H9 (cell line): ENCODE measurements around the gene GTF2B. TPM values are rescaled to one million over a fixed set of nuclear protein-coding genes. Genes with fewer than 3 reads are reported as not detected.

Experiments
- DNase-seq: peaks from one replicate; pipeline ENCODE4 v3.0.0-alpha.2; 2017
- H2AFZ ChIP-seq: one replicate; pipeline ENCODE4 v1.6.1; 2013; ENCODE audit warnings: mild to moderate bottlenecking, low read length, control low read depth, moderate library complexity
- H2AK5ac ChIP-seq: 2 replicates; pipeline ENCODE4 v1.6.1; 2013; ENCODE audit warnings: low read length, control low read depth, mixed read lengths; ENCODE audit not compliant: insufficient read length
- H2BK120ac ChIP-seq: one replicate; pipeline ENCODE4 v1.6.1; 2013; ENCODE audit warnings: low read depth, mild to moderate bottlenecking, low read length, control low read depth, inconsistent platforms; ENCODE audit not compliant: poor library complexity, severe bottlenecking
- H2BK12ac ChIP-seq: 2 replicates; pipeline ENCODE4 v1.6.1; 2013; ENCODE audit warnings: low read length, control low read depth, mixed read lengths, low read depth; ENCODE audit not compliant: insufficient read length
- H2BK15ac ChIP-seq: 2 replicates; pipeline ENCODE4 v1.6.1; 2013; ENCODE audit warnings: low read depth, low read length, control low read depth
- H2BK20ac ChIP-seq: one replicate; pipeline ENCODE4 v1.6.1; 2013; ENCODE audit warnings: low read depth, mild to moderate bottlenecking, low read length, control low read depth, inconsistent platforms; ENCODE audit not compliant: poor library complexity, severe bottlenecking
- H2BK5ac ChIP-seq: 2 replicates; pipeline ENCODE4 v1.6.1; 2013; ENCODE audit warnings: low read length, control low read depth, mixed read lengths; ENCODE audit not compliant: insufficient read length
- H3K14ac ChIP-seq: 2 replicates; pipeline ENCODE4 v1.6.1; 2013; ENCODE audit warnings: low read length, control low read depth; ENCODE audit not compliant: insufficient read depth
- H3K18ac ChIP-seq: 2 replicates; pipeline ENCODE4 v1.6.1; 2013; ENCODE audit warnings: low read depth, mild to moderate bottlenecking, mixed read lengths, low read length, control low read depth; ENCODE audit not compliant: insufficient read length
- H3K23ac ChIP-seq: 2 replicates; pipeline ENCODE4 v1.6.1; 2013; ENCODE audit warnings: low read length, control low read depth, mixed read lengths, low read depth; ENCODE audit not compliant: insufficient read length
- H3K23me2 ChIP-seq: 2 replicates; pipeline ENCODE4 v1.6.1; 2013; ENCODE audit warnings: low read depth, mild to moderate bottlenecking, mixed read lengths, low read length, control low read depth; ENCODE audit not compliant: insufficient read length, poor library complexity, severe bottlenecking
- H3K27ac ChIP-seq: 2 replicates; pipeline ENCODE4 v1.5.1; 2013; ENCODE audit warnings: low read length, control low read depth, mixed read lengths, low read depth; ENCODE audit not compliant: insufficient read length
- H3K27me3 ChIP-seq: 2 replicates; pipeline ENCODE4 v1.6.1; 2013; ENCODE audit warnings: low read length, control low read depth, inconsistent platforms; ENCODE audit not compliant: insufficient read depth
- H3K4ac ChIP-seq: 2 replicates; pipeline ENCODE4 v1.6.1; 2013; ENCODE audit warnings: low read depth, mild to moderate bottlenecking, control low read depth, inconsistent platforms, low read length, moderate library complexity
- H3K4me1 ChIP-seq: 2 replicates; pipeline ENCODE4 v1.6.1; 2013; ENCODE audit warnings: low read length, control low read depth, inconsistent platforms; ENCODE audit not compliant: insufficient read depth
- H3K4me2 ChIP-seq: 2 replicates; pipeline ENCODE4 v1.6.1; 2013; ENCODE audit warnings: low read length, control low read depth, mixed read lengths; ENCODE audit not compliant: insufficient read length, insufficient read depth
- H3K56ac ChIP-seq: 2 replicates; pipeline ENCODE4 v1.6.1; 2013; ENCODE audit warnings: low read depth, mild to moderate bottlenecking, mixed read lengths, low read length, control low read depth; ENCODE audit not compliant: insufficient read length
- H3K79me1 ChIP-seq: 2 replicates; pipeline ENCODE4 v1.6.1; 2013; ENCODE audit warnings: low read depth, mild to moderate bottlenecking, moderate library complexity, low read length, control low read depth, inconsistent platforms; ENCODE audit not compliant: insufficient read depth, poor library complexity, severe bottlenecking
- H3K79me2 ChIP-seq: 2 replicates; pipeline ENCODE4 v1.6.1; 2013; ENCODE audit warnings: low read length, control low read depth, inconsistent platforms; ENCODE audit not compliant: insufficient read depth
- H3K9ac ChIP-seq: 2 replicates; pipeline ENCODE4 v1.6.1; 2013; ENCODE audit warnings: low read length, control low read depth, mixed read lengths; ENCODE audit not compliant: insufficient read length; ENCODE audit errors: extremely low read depth
- H3K9me3 ChIP-seq: one replicate; pipeline ENCODE4 v1.6.1; 2013; ENCODE audit warnings: low read depth, low read length, inconsistent platforms; ENCODE audit not compliant: control insufficient read depth
- H3T11ph ChIP-seq: one replicate; pipeline ENCODE4 v1.6.1; 2013; ENCODE audit warnings: mild to moderate bottlenecking, low read length, control low read depth, inconsistent platforms
- H4K20me1 ChIP-seq: one replicate; pipeline ENCODE4 v1.6.1; 2013; ENCODE audit not compliant: control insufficient read depth, insufficient read length, insufficient read depth
- H4K5ac ChIP-seq: 2 replicates; pipeline ENCODE4 v1.6.1; 2013; ENCODE audit warnings: low read depth, mild to moderate bottlenecking, mixed read lengths, low read length, control low read depth; ENCODE audit not compliant: insufficient read length
- H4K8ac ChIP-seq: replicated peaks from 2 replicates; pipeline ENCODE4 v1.6.1; 2013; ENCODE audit warnings: low read length, control low read depth, mixed read lengths, low read depth; ENCODE audit not compliant: insufficient read length
- H4K91ac ChIP-seq: 2 replicates; pipeline ENCODE4 v1.6.1; 2013; ENCODE audit warnings: low read depth, mild to moderate bottlenecking, moderate library complexity, mixed read lengths, low read length, control low read depth; ENCODE audit not compliant: insufficient read length
- H3K27ac Mint-ChIP-seq, 3 experiments: 2 replicates in 2 of 3; 3 replicates in 1 of 3; pipeline ENCODE4 v1.8.0; 2020 to 2021; ENCODE audit warnings: mixed read lengths in 3 of 3, mild to moderate bottlenecking in 1 of 3, moderate library complexity in 1 of 3
- H3K27me3 Mint-ChIP-seq: 2 replicates; pipeline ENCODE4 v1.8.0; 2021; ENCODE audit warnings: low read depth, mild to moderate bottlenecking, moderate library complexity, mixed read lengths
- H3K36me3 Mint-ChIP-seq, 3 experiments: 2 replicates in 2 of 3; 3 replicates in 1 of 3; pipeline ENCODE4 v1.8.0; 2020 to 2021; ENCODE audit warnings: low read depth in 3 of 3, mixed read lengths in 3 of 3; ENCODE audit not compliant: insufficient read depth in 1 of 3
- H3K4me1 Mint-ChIP-seq, 2 experiments: 2 replicates each; pipeline ENCODE4 v1.8.0; 2020; ENCODE audit warnings: mixed read lengths in 2 of 2
- H3K4me3 Mint-ChIP-seq, 2 experiments: 2 replicates in 1 of 2; 3 replicates in 1 of 2; pipeline ENCODE4 v1.8.0; 2020 to 2021; ENCODE audit warnings: mild to moderate bottlenecking in 2 of 2, mixed read lengths in 2 of 2, moderate library complexity in 1 of 2
- H3K9me3 Mint-ChIP-seq, 2 experiments: 2 replicates in 1 of 2; 3 replicates in 1 of 2; pipeline ENCODE4 v1.8.0; 2020; ENCODE audit warnings: mild to moderate bottlenecking in 2 of 2, mixed read lengths in 2 of 2, moderate library complexity in 1 of 2
- WGBS: extraction: QIAGEN DNeasy Blood & Tissue Kit; methylation state at CpG from one replicate; pipeline ENCODE4 v1.1.7; 2013; ENCODE audit warnings: missing lambda C conversion rate, low lambda C conversion rate, mixed read lengths; ENCODE audit not compliant: insufficient read length; ENCODE audit errors: extremely low coverage; 5-methylcytosine and 5-hydroxymethylcytosine counted together
- total RNA-seq: library from RNA; stranded (reverse); gene quantifications from 2 replicates; pipeline ENCODE4 v1.2.1, GENCODE V29; 2021
- TF ChIP-seq, protein P1 (sequence below): fragments of 200-600 bp; sonication (generic); conservative IDR thresholded peaks from 3 replicates; pipeline ENCODE4 v1.8.0; 2021; ENCODE audit warnings: antibody characterized with exemption, mild to moderate bottlenecking

Gene GTF2B
- total RNA-seq, 1 experiment from 2014 or later: 23.2 TPM

DNA sequence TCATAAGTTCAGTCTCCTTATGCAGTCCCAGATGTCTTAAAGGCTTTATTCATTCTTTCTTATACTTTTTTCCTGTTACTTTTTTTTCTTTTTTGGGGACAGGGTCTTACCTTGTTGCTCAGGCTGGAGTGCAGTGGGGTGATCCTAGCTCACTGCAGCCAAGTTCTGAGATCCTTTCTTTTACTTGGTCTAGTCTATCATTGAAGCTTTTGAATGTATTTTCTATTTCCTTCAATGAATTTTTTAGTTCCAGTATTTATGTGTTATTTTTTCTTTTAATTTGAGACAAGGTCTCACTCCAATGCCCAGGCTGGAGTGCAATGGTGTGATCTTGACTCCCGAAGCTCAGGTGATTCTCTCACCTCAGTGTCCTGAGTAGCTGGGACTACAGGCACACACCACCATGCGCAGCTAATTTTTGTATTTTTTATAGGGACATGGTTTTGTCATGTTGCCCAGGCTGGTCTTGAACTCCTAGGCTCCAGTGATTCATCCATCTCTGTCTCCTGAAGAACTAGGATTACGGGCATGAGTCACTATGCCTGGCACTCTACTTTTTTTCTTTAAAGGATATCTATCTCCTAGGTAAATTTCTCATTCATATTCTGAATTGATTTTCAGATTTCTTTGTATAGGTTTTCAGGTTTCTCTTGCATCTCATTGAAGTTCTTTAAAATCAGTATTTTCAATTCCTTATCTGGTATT is 26.1 kb upstream of the GTF2B start:
- no peaks in the 10 kb centered on the region for H3K9me3 ChIP-seq
- H2BK15ac ChIP-seq: no peak overlapping the region
- TF ChIP-seq, protein P1, sequence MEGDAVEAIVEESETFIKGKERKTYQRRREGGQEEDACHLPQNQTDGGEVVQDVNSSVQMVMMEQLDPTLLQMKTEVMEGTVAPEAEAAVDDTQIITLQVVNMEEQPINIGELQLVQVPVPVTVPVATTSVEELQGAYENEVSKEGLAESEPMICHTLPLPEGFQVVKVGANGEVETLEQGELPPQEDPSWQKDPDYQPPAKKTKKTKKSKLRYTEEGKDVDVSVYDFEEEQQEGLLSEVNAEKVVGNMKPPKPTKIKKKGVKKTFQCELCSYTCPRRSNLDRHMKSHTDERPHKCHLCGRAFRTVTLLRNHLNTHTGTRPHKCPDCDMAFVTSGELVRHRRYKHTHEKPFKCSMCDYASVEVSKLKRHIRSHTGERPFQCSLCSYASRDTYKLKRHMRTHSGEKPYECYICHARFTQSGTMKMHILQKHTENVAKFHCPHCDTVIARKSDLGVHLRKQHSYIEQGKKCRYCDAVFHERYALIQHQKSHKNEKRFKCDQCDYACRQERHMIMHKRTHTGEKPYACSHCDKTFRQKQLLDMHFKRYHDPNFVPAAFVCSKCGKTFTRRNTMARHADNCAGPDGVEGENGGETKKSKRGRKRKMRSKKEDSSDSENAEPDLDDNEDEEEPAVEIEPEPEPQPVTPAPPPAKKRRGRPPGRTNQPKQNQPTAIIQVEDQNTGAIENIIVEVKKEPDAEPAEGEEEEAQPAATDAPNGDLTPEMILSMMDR: no peak
- Mint-ChIP-seq H3K27me3 (no peaks in the 10 kb centered on the region), H3K27ac (no peak overlapping the region), H3K4me3 (no peak overlapping the region), H3K36me3 (peaks cover 15 to 24% (median 19%) of the 10 kb centered on the region in 3 experiments), H3K4me1 (peaks cover 0 to 2% of the 10 kb centered on the region in 2 experiments; a peak in 2 of 4 replicates), H3K9me3 (peaks cover 5 to 18% of the 10 kb centered on the region in 2 experiments)
- H3T11ph ChIP-seq: no peak overlapping the region
- H4K91ac ChIP-seq: no peak overlapping the region
- no peak overlapping the region for H3K56ac ChIP-seq
- H4K8ac ChIP-seq: no peak overlapping the region
- no peak overlapping the region for H3K4ac ChIP-seq
- no peak overlapping the region for H2BK12ac ChIP-seq
- WGBS: no CpG with 5 or more reads among the region's 3 CpGs
- H3K4me1 ChIP-seq: no peaks in the 10 kb centered on the region
- no peak overlapping the region for H3K9ac ChIP-seq
- H2AFZ ChIP-seq: no peak overlapping the region
- H3K23me2 ChIP-seq: no peaks in the 10 kb centered on the region
- no peak overlapping the region for H2BK20ac ChIP-seq
- H2AK5ac ChIP-seq: no peak overlapping the region
- no peak overlapping the region for H3K14ac ChIP-seq
- H3K4me2 ChIP-seq: no peak overlapping the region
- no peak for DNase-seq
- H3K18ac ChIP-seq: no peak overlapping the region
- no peak overlapping the region for H2BK120ac ChIP-seq
- no peaks in the 10 kb centered on the region for H3K79me1 ChIP-seq
- no peaks in the 10 kb centered on the region for H4K20me1 ChIP-seq
- H3K27ac ChIP-seq: no peak overlapping the region
- H4K5ac ChIP-seq: no peak overlapping the region
- no peaks in the 10 kb centered on the region for H3K27me3 ChIP-seq
- no peak overlapping the region for H3K23ac ChIP-seq
- no peak overlapping the region for H2BK5ac ChIP-seq
- no peaks in the 10 kb centered on the region for H3K79me2 ChIP-seq
